ENCODE measurements around the gene WSB1. TPM values are rescaled to one million over a fixed set of nuclear protein-coding genes. Genes with fewer than 3 reads are reported as not detected.
"Not testable (repeated sequence)": the region's sequence is repeated elsewhere in the genome, so short reads cannot be mapped to it uniquely, and the experiment has no call there.

WSB1 gene
- total RNA-seq, 1 donor from 2014 or later: 176 TPM

DNA sequence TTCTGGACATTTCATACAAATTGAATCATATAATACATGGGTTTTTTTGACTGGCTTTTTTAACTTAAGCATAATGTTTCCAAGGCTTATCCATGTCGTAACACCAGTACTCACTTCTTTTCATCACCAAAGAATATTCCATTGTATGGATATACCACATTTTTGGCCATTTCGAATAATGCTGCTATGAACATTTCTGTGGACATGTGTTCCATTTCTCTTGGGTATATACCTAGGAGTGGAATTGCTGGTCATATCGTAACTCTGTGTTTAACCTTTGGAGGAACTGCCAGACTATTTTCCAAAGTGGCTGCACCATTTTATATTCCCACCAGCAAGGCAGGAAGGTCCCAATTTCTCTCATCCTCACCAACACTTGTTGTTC lies 46.0 kb upstream of the WSB1 start:
- peaks cover 4 to 37% of the 10 kb centered on the region in 2 donors for H3K4me1 ChIP-seq
- H3K27me3 ChIP-seq: no peaks in the 10 kb centered on the region
- H3K9me3 ChIP-seq: no peaks in the 10 kb centered on the region
- no peak overlapping the region for H3K27ac ChIP-seq
- H3K4me3 ChIP-seq: no peak overlapping the region
- H3K36me3 ChIP-seq: no peaks in the 10 kb centered on the region
- intact Hi-C loops (cut with DNase I): no loop called here
- TF ChIP-seq, protein P1, sequence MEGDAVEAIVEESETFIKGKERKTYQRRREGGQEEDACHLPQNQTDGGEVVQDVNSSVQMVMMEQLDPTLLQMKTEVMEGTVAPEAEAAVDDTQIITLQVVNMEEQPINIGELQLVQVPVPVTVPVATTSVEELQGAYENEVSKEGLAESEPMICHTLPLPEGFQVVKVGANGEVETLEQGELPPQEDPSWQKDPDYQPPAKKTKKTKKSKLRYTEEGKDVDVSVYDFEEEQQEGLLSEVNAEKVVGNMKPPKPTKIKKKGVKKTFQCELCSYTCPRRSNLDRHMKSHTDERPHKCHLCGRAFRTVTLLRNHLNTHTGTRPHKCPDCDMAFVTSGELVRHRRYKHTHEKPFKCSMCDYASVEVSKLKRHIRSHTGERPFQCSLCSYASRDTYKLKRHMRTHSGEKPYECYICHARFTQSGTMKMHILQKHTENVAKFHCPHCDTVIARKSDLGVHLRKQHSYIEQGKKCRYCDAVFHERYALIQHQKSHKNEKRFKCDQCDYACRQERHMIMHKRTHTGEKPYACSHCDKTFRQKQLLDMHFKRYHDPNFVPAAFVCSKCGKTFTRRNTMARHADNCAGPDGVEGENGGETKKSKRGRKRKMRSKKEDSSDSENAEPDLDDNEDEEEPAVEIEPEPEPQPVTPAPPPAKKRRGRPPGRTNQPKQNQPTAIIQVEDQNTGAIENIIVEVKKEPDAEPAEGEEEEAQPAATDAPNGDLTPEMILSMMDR (IDR thresholded peaks at IDR 0.05): no peak
- DNase-seq (ENCODE audit: low spot score in 2 of 2): no peak

DNA sequence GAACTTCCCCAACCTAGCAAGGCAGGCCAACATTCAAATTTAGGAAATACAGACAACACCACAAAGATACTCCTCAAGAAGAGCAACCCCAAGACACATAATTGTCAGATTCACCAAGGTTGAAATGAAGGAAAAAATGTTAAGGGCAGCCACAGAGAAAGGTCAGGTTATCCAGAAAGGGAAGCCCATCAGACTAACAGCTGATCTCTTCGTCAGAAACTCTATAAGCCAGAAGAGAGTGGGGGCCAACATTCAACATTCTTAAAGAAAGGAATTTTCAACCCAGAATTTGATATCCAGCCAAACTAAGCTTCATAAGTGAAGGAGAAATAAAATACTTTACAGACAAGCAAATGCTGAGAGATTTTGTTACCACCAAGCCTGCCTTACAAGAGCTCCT lies 43.1 kb upstream of the WSB1 start:
- H3K27me3 ChIP-seq; H3K9me3 ChIP-seq; DNase-seq (ENCODE audit: low spot score in 2 of 2); H3K4me3 ChIP-seq; H3K36me3 ChIP-seq; intact Hi-C loops (cut with DNase I): not testable (repeated sequence)
- Histone ChIP-seq H3K27ac (peak overlapping the region; percentile 78 to 80), H3K4me1 (peaks cover 0 to 18% of the 10 kb centered on the region in 2 donors)

DNA sequence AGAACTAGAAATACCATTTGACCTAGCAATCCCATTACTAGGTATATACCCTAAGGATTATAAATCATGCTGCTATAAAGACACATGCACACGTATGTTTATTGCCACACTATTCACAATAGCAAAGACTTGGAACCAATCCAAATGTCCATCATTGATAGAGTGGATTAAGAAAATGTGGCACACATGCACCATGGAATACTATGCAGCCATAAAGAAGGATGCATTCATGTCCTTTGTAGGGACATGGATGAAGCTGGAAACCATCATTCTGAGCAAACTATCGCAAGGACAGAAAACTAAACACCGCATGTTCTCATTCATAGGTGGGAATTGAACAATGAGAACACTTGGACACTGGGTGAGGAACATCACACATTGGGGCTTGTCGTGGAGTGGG lies 39.1 kb upstream of the WSB1 start:
- intact Hi-C loops (cut with DNase I): not testable (repeated sequence)

DNA sequence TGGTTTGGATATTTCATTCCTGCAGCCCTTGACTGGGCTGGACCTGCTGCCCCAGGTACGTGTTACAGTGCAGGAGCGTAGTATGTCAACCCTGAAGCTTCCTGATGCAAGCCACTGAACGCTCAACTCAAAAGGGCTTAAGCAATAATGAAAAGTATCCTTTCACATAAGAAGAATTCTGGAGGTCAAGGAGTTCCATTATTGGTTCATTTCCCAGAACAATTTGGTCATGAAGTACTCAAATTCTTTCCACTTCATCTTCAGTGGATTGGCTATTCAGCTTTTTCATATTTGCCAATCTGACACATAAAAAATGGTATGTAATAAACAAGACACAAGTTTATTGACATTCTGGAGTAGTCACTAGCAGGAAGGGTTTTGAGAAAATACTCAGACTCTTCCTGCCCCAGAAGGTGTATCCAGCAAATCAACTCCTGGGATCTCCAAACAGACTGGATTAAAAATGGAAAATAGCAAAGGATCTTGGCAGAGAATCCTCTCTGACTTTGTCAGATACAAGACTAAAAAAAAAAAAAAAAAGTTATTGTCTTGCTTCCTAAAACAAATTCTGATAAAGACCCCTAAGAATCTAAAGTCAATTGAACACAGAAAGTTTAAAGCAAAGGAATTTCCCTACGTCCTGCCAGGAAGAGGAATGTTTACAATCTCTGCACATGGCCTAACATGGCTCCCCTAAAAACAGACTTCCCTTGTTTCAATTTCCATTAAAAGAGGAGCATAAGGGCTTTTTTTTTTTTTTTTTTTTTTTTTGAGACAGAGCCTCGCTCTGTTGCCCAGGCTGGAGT lies 37.5 kb upstream of the WSB1 start:
- H3K36me3 ChIP-seq: no peaks in the 10 kb centered on the region
- no peaks in the 10 kb centered on the region for H3K9me3 ChIP-seq
- intact Hi-C loops (cut with DNase I): no loop called here
- peak overlapping the region; percentile 56 to 59 for H3K27ac ChIP-seq
- H3K4me3 ChIP-seq: no peak overlapping the region
- H3K4me1 ChIP-seq: peaks cover 0 to 10% of the 10 kb centered on the region in 2 donors
- TF ChIP-seq, protein P1 (IDR thresholded peaks at IDR 0.05): no peak
- no peaks in the 10 kb centered on the region for H3K27me3 ChIP-seq
- no peak for DNase-seq (ENCODE audit: low spot score in 2 of 2)

More for the DNA sequence above, 39.1 kb upstream of the WSB1 start:
- H3K4me3 ChIP-seq; H3K27ac ChIP-seq; H3K27me3 ChIP-seq; H3K9me3 ChIP-seq; H3K36me3 ChIP-seq; H3K4me1 ChIP-seq; DNase-seq (ENCODE audit: low spot score in 2 of 2): not testable (repeated sequence)

DNA sequence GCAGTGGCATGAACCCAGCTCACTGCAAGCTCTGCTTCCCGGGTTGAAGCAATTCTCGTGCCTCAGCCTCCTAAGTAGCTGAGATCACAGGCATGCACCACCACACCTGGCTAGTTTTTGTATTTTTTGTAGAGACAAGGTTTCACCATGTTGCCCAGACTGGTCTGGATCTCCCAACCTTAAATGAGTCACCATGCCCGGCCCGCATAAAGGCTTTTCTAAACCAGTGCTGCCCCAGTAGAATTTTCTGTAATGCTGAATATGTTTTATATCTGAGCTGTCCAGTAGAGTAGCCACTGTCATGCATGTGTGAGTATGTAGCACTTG lies 36.9 kb upstream of the WSB1 start:
- Histone ChIP-seq H3K36me3 (no peaks in the 10 kb centered on the region), H3K4me1 (peaks cover 0 to 10% of the 10 kb centered on the region in 2 donors), H3K4me3 (no peak overlapping the region), H3K9me3 (no peaks in the 10 kb centered on the region), H3K27me3 (no peaks in the 10 kb centered on the region), H3K27ac (peak overlapping the region; percentile 56 to 59)
- intact Hi-C loops (cut with DNase I): no loop called here
- TF ChIP-seq, protein P1 (IDR thresholded peaks at IDR 0.05): no peak
- DNase-seq (ENCODE audit: low spot score in 2 of 2): no peak

DNA sequence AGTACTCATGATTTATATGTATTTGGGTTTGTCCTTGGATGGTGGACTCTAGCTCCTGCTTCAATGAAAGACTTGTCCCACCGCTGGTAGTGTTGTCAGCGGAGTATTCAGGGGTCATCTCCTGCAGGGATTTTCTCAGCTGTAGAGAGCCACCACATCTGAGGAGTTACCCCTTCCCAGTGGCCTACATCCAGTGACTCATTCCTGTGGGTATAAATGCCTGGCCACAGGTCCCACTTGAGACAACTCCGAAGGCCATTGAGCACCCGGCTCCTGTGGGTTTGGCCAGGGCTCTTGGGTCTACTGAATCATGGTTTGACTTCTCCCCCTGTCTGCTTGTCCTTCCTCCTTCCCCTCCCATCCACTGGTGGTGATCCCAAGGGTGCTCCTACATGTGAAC lies 34.6 kb upstream of the WSB1 start:
- intact Hi-C loops (cut with DNase I): no loop called here
- Histone ChIP-seq H3K9me3 (no peaks in the 10 kb centered on the region), H3K4me1 (peaks cover 0 to 10% of the 10 kb centered on the region in 2 donors), H3K27ac (no peak overlapping the region), H3K27me3 (no peaks in the 10 kb centered on the region), H3K36me3 (no peaks in the 10 kb centered on the region), H3K4me3 (no peak overlapping the region)
- no peak for DNase-seq (ENCODE audit: low spot score in 2 of 2)
- TF ChIP-seq, protein P1 (IDR thresholded peaks at IDR 0.05): no peak

DNA sequence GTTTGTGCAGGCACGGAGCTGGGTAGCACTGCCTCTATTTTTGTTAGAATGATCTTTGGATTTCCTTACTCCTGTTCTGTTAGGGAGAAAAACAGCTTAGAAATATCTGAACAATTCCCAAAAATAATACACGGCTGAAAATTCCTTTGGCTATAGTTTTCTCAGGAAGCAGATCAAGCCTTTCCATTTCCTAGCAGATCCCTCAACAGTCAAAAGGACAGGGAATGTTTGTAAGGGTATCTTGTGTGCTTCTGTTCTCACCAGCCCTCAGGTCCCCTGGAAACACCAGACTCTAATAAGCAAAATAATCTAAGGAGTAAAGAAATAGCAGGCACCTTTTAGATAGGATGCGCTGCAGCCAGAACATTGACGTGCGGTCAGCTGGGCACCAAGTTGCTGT lies 30.5 kb upstream of the WSB1 start:
- Histone ChIP-seq H3K4me3 (no peak overlapping the region), H3K36me3 (no peaks in the 10 kb centered on the region), H3K4me1 (no peaks in the 10 kb centered on the region), H3K27ac (peak overlapping the region; percentile 14 to 68), H3K9me3 (no peaks in the 10 kb centered on the region), H3K27me3 (no peaks in the 10 kb centered on the region)
- intact Hi-C loops (cut with DNase I): no loop called here
- DNase-seq (ENCODE audit: low spot score in 2 of 2): no peak
- TF ChIP-seq, protein P1 (IDR thresholded peaks at IDR 0.05): no peak

All from ascending aorta (tissue), 2 donors.